Measurements from ENCODE around the gene TEPSIN.

Gene TEPSIN

GRCh38 chr17:81200695-81201580 lies 37.9 kb downstream of the TEPSIN start:
- Histone ChIP-seq H4K20me1 (ENCODE audit: insufficient read depth) (no peaks in the 10 kb centered on the region), H3K27ac (no peak overlapping the region), H3K27me3 (ENCODE audit: insufficient read depth, low read depth) (no peaks in the 10 kb centered on the region), H3K36me3 (ENCODE audit: insufficient read depth) (no peaks in the 10 kb centered on the region), H3K4me3 (IDR thresholded peaks at IDR 0.05; ENCODE audit: insufficient read depth, low read depth, low read length) (no peak overlapping the region), H3K9ac (no peak overlapping the region), H3K4me2 (no peak overlapping the region), H3K4me1 (ENCODE audit: low read depth, poor library complexity, severe bottlenecking) (no peaks in the 10 kb centered on the region), H2AFZ (ENCODE audit: low read depth) (no peak overlapping the region), H3K79me2 (ENCODE audit: insufficient read depth, low read depth) (no peaks in the 10 kb centered on the region)
- peak; percentile 74 for TF ChIP-seq CTCF (conservative IDR thresholded peaks at IDR 0.05; ENCODE audit: low read depth, low read length)

DNA sequence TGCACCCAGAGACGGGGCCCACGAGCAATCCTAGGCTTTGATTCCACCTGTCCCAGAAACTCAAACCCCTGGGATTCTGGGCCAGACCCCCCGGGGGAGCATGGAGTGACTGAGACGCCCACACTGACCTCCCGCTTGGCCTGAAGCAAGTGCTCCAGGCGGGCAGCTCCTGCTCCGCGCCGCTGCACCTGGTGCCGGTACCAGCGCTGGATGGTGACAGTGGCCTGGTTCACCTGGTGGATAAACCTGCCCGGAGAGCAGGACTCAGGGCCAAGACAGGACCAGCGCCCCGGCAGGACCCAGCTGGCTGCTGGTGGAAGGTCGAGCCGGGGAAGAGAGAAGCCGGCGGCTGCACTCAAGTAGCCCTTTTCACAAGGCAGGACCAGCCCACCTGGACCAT lies 38.7 kb downstream of the TEPSIN start:
- no peaks in the 10 kb centered on the region for H3K79me2 ChIP-seq (ENCODE audit: insufficient read depth, low read depth)
- H3K4me1 ChIP-seq (ENCODE audit: low read depth, poor library complexity, severe bottlenecking) = no peaks in the 10 kb centered on the region
- no peak overlapping the region for H3K4me2 ChIP-seq
- H2AFZ ChIP-seq (ENCODE audit: low read depth) = no peak overlapping the region
- no peak overlapping the region for H3K4me3 ChIP-seq (IDR thresholded peaks at IDR 0.05; ENCODE audit: insufficient read depth, low read depth, low read length)
- H3K27ac ChIP-seq = no peak overlapping the region
- H3K27me3 ChIP-seq (ENCODE audit: insufficient read depth, low read depth) = no peaks in the 10 kb centered on the region
- H3K36me3 ChIP-seq (ENCODE audit: insufficient read depth) = no peaks in the 10 kb centered on the region
- no peak overlapping the region for H3K9ac ChIP-seq
- no peaks in the 10 kb centered on the region for H4K20me1 ChIP-seq (ENCODE audit: insufficient read depth)
- TF ChIP-seq CTCF (conservative IDR thresholded peaks at IDR 0.05; ENCODE audit: low read depth, low read length) = no peak

DNA sequence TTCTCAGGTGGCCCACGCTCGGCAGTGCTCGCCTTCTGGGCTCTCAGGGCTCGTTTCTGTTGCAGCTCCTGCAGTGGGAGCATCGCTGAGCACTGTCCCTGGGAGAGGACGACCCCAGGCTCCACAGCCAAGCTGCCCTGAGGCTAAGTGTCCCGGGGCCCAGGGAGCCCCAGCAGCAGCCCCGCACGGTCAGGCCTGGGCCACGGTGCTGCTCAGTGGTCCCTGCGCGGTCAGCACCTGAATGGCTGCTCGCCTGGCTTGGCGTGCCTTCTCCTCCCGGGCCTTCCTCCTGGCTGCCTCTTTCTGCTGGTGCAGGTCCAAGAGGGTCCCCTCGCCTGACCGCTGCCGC lies 39.4 kb downstream of the TEPSIN start:
- no peak overlapping the region for H3K27ac ChIP-seq
- H3K9ac ChIP-seq = no peak overlapping the region
- H3K4me1 ChIP-seq (ENCODE audit: low read depth, poor library complexity, severe bottlenecking) = no peaks in the 10 kb centered on the region
- no peak for TF ChIP-seq CTCF (conservative IDR thresholded peaks at IDR 0.05; ENCODE audit: low read depth, low read length)
- no peaks in the 10 kb centered on the region for H3K36me3 ChIP-seq (ENCODE audit: insufficient read depth)
- no peak overlapping the region for H3K4me2 ChIP-seq
- H3K27me3 ChIP-seq (ENCODE audit: insufficient read depth, low read depth) = no peaks in the 10 kb centered on the region
- no peaks in the 10 kb centered on the region for H3K79me2 ChIP-seq (ENCODE audit: insufficient read depth, low read depth)
- H4K20me1 ChIP-seq (ENCODE audit: insufficient read depth) = no peaks in the 10 kb centered on the region
- H3K4me3 ChIP-seq (IDR thresholded peaks at IDR 0.05; ENCODE audit: insufficient read depth, low read depth, low read length) = no peak overlapping the region
- H2AFZ ChIP-seq (ENCODE audit: low read depth) = no peak overlapping the region

- Histone ChIP-seq H3K4me1 (ENCODE audit: low read depth, poor library complexity, severe bottlenecking) (no peaks in the 10 kb centered on the region), H3K79me2 (ENCODE audit: insufficient read depth, low read depth) (no peaks in the 10 kb centered on the region), H3K9ac (no peak overlapping the region), H3K36me3 (ENCODE audit: insufficient read depth) (no peaks in the 10 kb centered on the region), H3K27me3 (ENCODE audit: insufficient read depth, low read depth) (no peaks in the 10 kb centered on the region), H3K27ac (no peak overlapping the region), H3K4me2 (no peak overlapping the region), H3K4me3 (IDR thresholded peaks at IDR 0.05; ENCODE audit: insufficient read depth, low read depth, low read length) (no peak overlapping the region), H2AFZ (ENCODE audit: low read depth) (no peak overlapping the region), H4K20me1 (ENCODE audit: insufficient read depth) (no peaks in the 10 kb centered on the region)
- TF ChIP-seq CTCF (conservative IDR thresholded peaks at IDR 0.05; ENCODE audit: low read depth, low read length) = no peak
Observed at GRCh38 chr17:81198826-81199481, 39.9 kb downstream of the TEPSIN start.
